PC-9 (cell line): ENCODE results near the gene VPS39. TPM values are rescaled to one million over a fixed set of nuclear protein-coding genes. Genes with fewer than 3 reads are reported as not detected.

Source experiments
- BruUV-seq: library from RNA; stranded (reverse); fragments of 400-500 nt; replicated peaks from 2 replicates; lab custom pipeline; 2021; lab: Mats Ljungman, UMichigan
- CTCF ChIA-PET: fragments of 300-600 bp; sonication (Branson Sonifier 250); formaldehyde crosslinking; loops from one replicate; lab custom pipeline; 2022; ENCODE audit warnings: antibody characterized with exemption; lab: Charles Lee
- POLR2A ChIA-PET: fragments of 300-600 bp; sonication (Branson Sonifier 250); formaldehyde crosslinking; loops from one replicate; lab custom pipeline; 2022; ENCODE audit warnings: antibody characterized with exemption; ENCODE audit not compliant: unreplicated experiment; lab: Charles Lee
- DNase-seq, 2 experiments: peaks; one replicate each; pipeline versions ENCODE4 v3.0.0 to v3.0.0-alpha.2; 2015 to 2022; ENCODE audit warnings: mixed read lengths in 1 of 2
- H2AFZ ChIP-seq: fragments of 200-600 bp; sonication (generic); 2 replicates; pipeline ENCODE4 v1.8.1; 2017; ENCODE audit warnings: antibody characterized with exemption
- H3F3A ChIP-seq: fragments of 200-600 bp; sonication (generic); 2 replicates; pipeline ENCODE4 v1.8.1; 2017; ENCODE audit warnings: antibody characterized with exemption, mild to moderate bottlenecking, low read depth; ENCODE audit not compliant: insufficient read depth
- H3K27ac ChIP-seq: fragments of 200-600 bp; sonication (generic); 2 replicates; pipeline ENCODE4 v1.6.1; 2016; ENCODE audit warnings: mixed run types
- H3K27me3 ChIP-seq: fragments of 200-600 bp; sonication (generic); 2 replicates; pipeline ENCODE4 v1.6.1; 2016; ENCODE audit warnings: low read depth, mixed run types; ENCODE audit not compliant: insufficient read depth
- H3K36me3 ChIP-seq: fragments of 200-600 bp; sonication (generic); 2 replicates; pipeline ENCODE4 v1.6.1; 2016; ENCODE audit warnings: low read depth, mixed run types
- H3K4me1 ChIP-seq: fragments of 200-600 bp; sonication (generic); replicated peaks from 2 replicates; pipeline ENCODE4 v1.6.1; 2016; ENCODE audit warnings: mixed run types; ENCODE audit not compliant: insufficient read depth
- H3K4me2 ChIP-seq: fragments of 200-600 bp; sonication (generic); 2 replicates; pipeline ENCODE4 v1.6.1; 2017; ENCODE audit warnings: mixed run types
- H3K4me3 ChIP-seq: fragments of 200-600 bp; sonication (generic); 2 replicates; pipeline ENCODE4 v1.6.1; 2016; ENCODE audit warnings: mixed run types
- H3K79me2 ChIP-seq: fragments of 200-600 bp; sonication (generic); 2 replicates; pipeline ENCODE4 v1.6.1; 2017; ENCODE audit warnings: low read depth, mixed run types
- H3K9me2 ChIP-seq: fragments of 200-600 bp; sonication (generic); 2 replicates; pipeline ENCODE4 v1.8.1; 2017; ENCODE audit warnings: mild to moderate bottlenecking; ENCODE audit not compliant: insufficient read depth
- H3K9me3 ChIP-seq: fragments of 200-600 bp; sonication (generic); 2 replicates; pipeline ENCODE4 v1.8.1; 2016; ENCODE audit warnings: low read depth; ENCODE audit not compliant: insufficient read depth
- H4K20me1 ChIP-seq: fragments of 200-600 bp; sonication (generic); 2 replicates; pipeline ENCODE4 v1.8.1; 2017; ENCODE audit not compliant: insufficient read depth
- CTCF ChIP-seq: fragments of 200-600 bp; sonication (generic); conservative IDR thresholded peaks from 2 replicates; pipeline ENCODE4 v1.6.1; 2017; ENCODE audit warnings: mixed run types, antibody characterized with exemption, mild to moderate bottlenecking, moderate library complexity
- EZH2 ChIP-seq: fragments of 200-600 bp; sonication (generic); IDR thresholded peaks from 2 replicates; pipeline ENCODE4 v1.8.0; 2017; ENCODE audit warnings: antibody characterized with exemption, low read depth
- intact Hi-C: fragments of 100-400 bp; cut with micrococcal nuclease; formaldehyde crosslinking; loops from one replicate; pipeline ENCODE4 v1.10.0; 2022; ENCODE audit not compliant: unreplicated experiment
- total RNA-seq: library from RNA; stranded (reverse); gene quantifications from 2 replicates; pipeline ENCODE4 v1.2.3, GENCODE V29; 2021

Gene VPS39
- total RNA-seq, 1 experiment from 2014 or later = 57.6 TPM

DNA sequence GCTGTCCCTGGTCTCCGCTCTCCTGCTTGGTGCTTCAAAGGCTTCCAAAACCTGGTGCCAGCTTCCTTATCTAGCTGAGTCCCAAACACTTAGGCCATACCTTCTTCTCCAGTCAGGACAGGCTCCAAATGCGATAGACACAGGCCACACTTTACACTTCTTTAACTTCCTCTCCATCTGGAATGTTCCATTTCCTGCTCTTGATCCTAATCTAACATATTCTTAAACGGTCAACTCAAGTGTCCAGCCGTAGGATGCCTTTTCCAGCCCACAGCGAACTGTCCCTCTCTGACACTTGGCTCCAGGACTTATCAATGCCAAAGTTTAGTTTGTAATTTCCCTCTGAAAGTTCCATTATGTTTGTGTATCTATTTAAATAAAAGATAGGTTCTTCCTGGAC, 32.4 kb downstream of the VPS39 start:
- no peak for TF ChIP-seq EZH2
- no peak for TF ChIP-seq CTCF

DNA sequence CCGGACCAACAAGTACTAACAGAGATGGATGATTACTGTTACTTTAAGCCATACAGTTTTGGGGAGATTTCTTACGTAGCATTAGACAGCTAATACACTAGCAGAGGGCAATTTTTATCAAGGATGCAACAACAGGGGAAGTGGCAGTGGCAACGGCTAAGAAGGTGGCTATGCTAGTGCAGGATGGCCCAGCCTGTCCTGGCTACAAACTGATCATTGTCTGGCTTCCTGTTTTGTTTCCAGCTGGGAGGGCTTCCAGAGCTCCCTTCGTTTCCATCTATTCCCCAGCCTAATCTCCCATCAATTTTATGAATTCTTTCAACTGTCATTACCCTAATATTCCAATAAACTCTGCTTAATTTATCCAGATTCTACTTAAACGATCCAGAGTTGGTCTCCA, 35.6 kb downstream of the VPS39 start:
- DNase-seq = no peak

More for the DNA sequence above, 32.4 kb downstream of the VPS39 start:
- Histone ChIP-seq H3K36me3 (no peaks in the 10 kb centered on the region), H3K4me1 (no peaks in the 10 kb centered on the region), H3K4me3 (no peak overlapping the region), H3K27ac (no peak overlapping the region), H3K79me2 (no peaks in the 10 kb centered on the region), H3K4me2 (no peak overlapping the region), H3K9me3 (no peaks in the 10 kb centered on the region), H3K27me3 (no peaks in the 10 kb centered on the region), H2AFZ (no peak overlapping the region), H3K9me2 (no peaks in the 10 kb centered on the region), H4K20me1 (no peaks in the 10 kb centered on the region), H3F3A (no peaks in the 10 kb centered on the region)
- intact Hi-C loops = no loop called here
- no peak for DNase-seq
- POLR2A ChIA-PET = no interaction called here
- CTCF ChIA-PET = no interaction called here
- no TSS peak for BruUV-seq

DNA sequence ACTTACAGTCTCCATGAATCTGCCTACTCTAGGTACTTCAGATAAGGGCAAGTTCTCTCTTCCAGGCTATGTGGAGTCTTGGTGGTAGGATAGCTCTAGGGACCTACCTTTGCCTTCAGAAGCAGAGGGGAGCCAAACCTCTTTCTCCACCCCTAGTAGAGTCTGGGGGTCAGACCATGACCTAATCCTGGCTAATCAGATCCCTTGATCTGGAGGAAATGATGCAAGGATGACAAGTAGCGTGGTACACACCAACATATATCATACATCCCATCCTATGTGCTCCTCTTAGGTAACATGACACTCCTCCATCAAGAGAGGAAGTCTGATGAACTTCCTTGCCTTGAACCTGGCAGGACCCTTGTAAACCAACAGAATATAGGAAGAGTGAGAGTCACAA, 36.3 kb downstream of the VPS39 start:
- DNase-seq = no peak
- no peaks in the 10 kb centered on the region for H3K9me3 ChIP-seq
- ChIA-PET POLR2A (no interaction called here), CTCF (no interaction called here)
- no peak overlapping the region for H2AFZ ChIP-seq
- no TSS peak for BruUV-seq
- no peaks in the 10 kb centered on the region for H3K4me1 ChIP-seq
- no peak overlapping the region for H3K4me3 ChIP-seq
- no peaks in the 10 kb centered on the region for H3K79me2 ChIP-seq
- no peaks in the 10 kb centered on the region for H4K20me1 ChIP-seq
- H3K9me2 ChIP-seq = no peaks in the 10 kb centered on the region
- H3K4me2 ChIP-seq = no peak overlapping the region
- intact Hi-C loops = no loop called here
- H3K36me3 ChIP-seq = peaks cover 4% of the 10 kb centered on the region; the same call in 1 of the 2 replicates
- H3K27me3 ChIP-seq = no peaks in the 10 kb centered on the region
- H3F3A ChIP-seq = no peaks in the 10 kb centered on the region
- H3K27ac ChIP-seq = no peak overlapping the region
- TF ChIP-seq CTCF = no peak
- TF ChIP-seq EZH2 = no peak

More for the DNA sequence above, 35.6 kb downstream of the VPS39 start:
- no TSS peak for BruUV-seq
- no peak overlapping the region for H3K4me3 ChIP-seq
- no peaks in the 10 kb centered on the region for H3K9me3 ChIP-seq
- H3K4me2 ChIP-seq = no peak overlapping the region
- POLR2A ChIA-PET = no interaction called here
- TF ChIP-seq EZH2 = no peak
- TF ChIP-seq CTCF = no peak
- peaks cover 4% of the 10 kb centered on the region; the same call in 1 of the 2 replicates for H3K36me3 ChIP-seq
- no peaks in the 10 kb centered on the region for H3K27me3 ChIP-seq
- H4K20me1 ChIP-seq = no peaks in the 10 kb centered on the region
- H3K9me2 ChIP-seq = no peaks in the 10 kb centered on the region
- intact Hi-C loops = no loop called here
- H3K27ac ChIP-seq = no peak overlapping the region
- H2AFZ ChIP-seq = no peak overlapping the region
- no peaks in the 10 kb centered on the region for H3F3A ChIP-seq
- H3K79me2 ChIP-seq = no peaks in the 10 kb centered on the region
- H3K4me1 ChIP-seq = no peaks in the 10 kb centered on the region
- CTCF ChIA-PET = no interaction called here
